Liver (tissue), 9 donors: ENCODE results near the gene IL21R. TPM values are rescaled to one million over a fixed set of nuclear protein-coding genes. Genes with fewer than 3 reads are reported as not detected.
"Not testable (repeated sequence)": the region's sequence is repeated elsewhere in the genome, so short reads cannot be mapped to it uniquely, and the experiment has no call there.

Experiments used
- DNase-seq: peaks from one replicate; pipeline ENCODE4 v3.0.0-alpha.2; 2017; ENCODE audit warnings: low spot score
- H3K27ac ChIP-seq, 2 donors: one replicate each; pipeline ENCODE4 v1.7.0; 2013; ENCODE audit warnings: inconsistent platforms in 2 of 2, low read length in 2 of 2, control low read depth in 1 of 2, low read depth in 1 of 2, mild to moderate bottlenecking in 1 of 2
- H3K27me3 ChIP-seq, 4 donors: one replicate each; pipeline versions ENCODE4 v1.6.1 to v1.7.0; 2013; ENCODE audit warnings: low read length in 3 of 4, inconsistent platforms in 1 of 4, mild to moderate bottlenecking in 1 of 4, moderate library complexity in 1 of 4; ENCODE audit not compliant: control insufficient read depth in 4 of 4, insufficient read depth in 4 of 4
- H3K36me3 ChIP-seq, 4 donors: one replicate each; pipeline versions ENCODE4 v1.6.1 to v1.7.0; 2013; ENCODE audit warnings: low read length in 3 of 4, mild to moderate bottlenecking in 3 of 4, low read depth in 1 of 4, moderate library complexity in 1 of 4; ENCODE audit not compliant: control insufficient read depth in 4 of 4, insufficient read depth in 3 of 4
- H3K4me1 ChIP-seq, 4 donors: one replicate each; pipeline versions ENCODE4 v1.6.1 to v1.7.0; 2013; ENCODE audit warnings: low read length in 3 of 4, mild to moderate bottlenecking in 3 of 4, moderate library complexity in 1 of 4; ENCODE audit not compliant: control insufficient read depth in 4 of 4, insufficient read depth in 4 of 4
- H3K4me3 ChIP-seq, 3 donors: one replicate each; pipeline versions ENCODE4 v1.6.1 to v1.7.0; 2013; ENCODE audit warnings: low read length in 3 of 3, control low read depth in 1 of 3, low read depth in 1 of 3, mild to moderate bottlenecking in 1 of 3
- H3K9ac ChIP-seq, 2 donors: one replicate each; pipeline ENCODE4 v1.7.0; 2013; ENCODE audit warnings: low read length in 2 of 2, mild to moderate bottlenecking in 2 of 2, moderate library complexity in 2 of 2, control low read depth in 1 of 2, low read depth in 1 of 2
- H3K9me3 ChIP-seq, 4 donors: one replicate each; pipeline versions ENCODE4 v1.6.1 to v1.7.0; 2013; ENCODE audit warnings: low read length in 3 of 4; ENCODE audit not compliant: control insufficient read depth in 4 of 4
- EGR1 ChIP-seq, 2 donors: IDR thresholded peaks; 2 replicates each; pipeline ENCODE4 v1.6.1; 2016 to 2018; ENCODE audit warnings: antibody characterized with exemption in 2 of 2, low read depth in 2 of 2
- FOXA1 ChIP-seq: IDR thresholded peaks from 2 replicates; pipeline ENCODE4 v1.6.1; 2016; ENCODE audit warnings: antibody characterized with exemption
- FOXA2 ChIP-seq: IDR thresholded peaks from 2 replicates; pipeline ENCODE4 v1.6.1; 2016; ENCODE audit warnings: antibody characterized with exemption
- GABPA ChIP-seq, 2 donors: IDR thresholded peaks in 1 of 2; conservative IDR thresholded peaks in 1 of 2; 2 replicates each; pipeline ENCODE4 v1.6.1; 2016; ENCODE audit warnings: antibody characterized with exemption in 2 of 2, mild to moderate bottlenecking in 1 of 2, moderate library complexity in 1 of 2
- HNF4A ChIP-seq, 2 donors: conservative IDR thresholded peaks; 2 replicates each; pipeline ENCODE4 v1.6.1; 2016; ENCODE audit warnings: antibody characterized with exemption in 2 of 2, mild to moderate bottlenecking in 2 of 2
- JUND ChIP-seq, 2 donors: IDR thresholded peaks; 2 replicates each; pipeline ENCODE4 v1.6.1; 2016; ENCODE audit warnings: antibody characterized with exemption in 2 of 2
- NR2F2 ChIP-seq: IDR thresholded peaks from 2 replicates; pipeline ENCODE4 v1.6.1; 2016; ENCODE audit warnings: antibody characterized with exemption
- RAD21 ChIP-seq, 2 donors: IDR thresholded peaks; 2 replicates each; pipeline ENCODE4 v1.6.1; 2016; ENCODE audit warnings: antibody characterized with exemption in 2 of 2, mild to moderate bottlenecking in 2 of 2
- RXRA ChIP-seq, 2 donors: IDR thresholded peaks; 2 replicates each; pipeline ENCODE4 v1.6.1; 2017 to 2018; ENCODE audit warnings: antibody characterized with exemption in 2 of 2, mild to moderate bottlenecking in 1 of 2
- SP1 ChIP-seq: IDR thresholded peaks from 2 replicates; pipeline ENCODE4 v1.6.1; 2018; ENCODE audit warnings: antibody characterized with exemption, mild to moderate bottlenecking
- YY1 ChIP-seq: IDR thresholded peaks from 2 replicates; pipeline ENCODE4 v1.6.1; 2016; ENCODE audit warnings: antibody characterized with exemption, mild to moderate bottlenecking
- WGBS: extraction: QIAGEN DNeasy Blood & Tissue Kit; methylation state at CpG from one replicate; pipeline ENCODE4 v1.1.7; 2013; 5-methylcytosine and 5-hydroxymethylcytosine counted together
- polyA plus RNA-seq, 2 donors: library from polyadenylated mRNA; stranded (reverse) in 1 of 2; unstranded in 1 of 2; fragments of 200-250 nt in 1 of 2; fragments of >200 nt in 1 of 2; fragmentation: Nextera tagmentation in 1 of 2; extraction: Ambion mirVana in 1 of 2; gene quantifications; one replicate each; pipeline versions ENCODE4 v1.2.1 to v1.2.3, GENCODE V29; 2013 to 2015
- total RNA-seq, 2 donors: library from RNA; depleted of rRNA; stranded (reverse); fragments of >200 nt; gene quantifications; one replicate each; pipeline ENCODE4 v1.2.3, GENCODE V29; 2014
- TF ChIP-seq, protein P1 (sequence below): IDR thresholded peaks from 2 replicates; pipeline ENCODE4 v1.6.1; 2016; ENCODE audit warnings: antibody characterized with exemption
- TF ChIP-seq, protein P2 (sequence below): IDR thresholded peaks from 2 replicates; pipeline ENCODE4 v1.6.1; 2016; ENCODE audit warnings: antibody characterized with exemption, mild to moderate bottlenecking
- TF ChIP-seq, protein P3 (sequence below): fragments of 150-350 bp; IDR thresholded peaks from 2 replicates; pipeline ENCODE4 v1.5.1; 2017; ENCODE audit warnings: improper control_type of control experiment, low read depth, low read length; ENCODE audit not compliant: missing input control
- TF ChIP-seq, protein P4 (sequence below): IDR thresholded peaks from 2 replicates; pipeline ENCODE4 v1.6.1; 2016; ENCODE audit warnings: antibody characterized with exemption
- donor health status: healthy.
- donor health status: healthy.
- donor health status: healthy.
- donor health status: healthy.
- donor health status: healthy.

The IL21R gene
- total and polyA plus RNA-seq, 4 donors = 0.19 to 0.84 (median 0.39) TPM

DNA sequence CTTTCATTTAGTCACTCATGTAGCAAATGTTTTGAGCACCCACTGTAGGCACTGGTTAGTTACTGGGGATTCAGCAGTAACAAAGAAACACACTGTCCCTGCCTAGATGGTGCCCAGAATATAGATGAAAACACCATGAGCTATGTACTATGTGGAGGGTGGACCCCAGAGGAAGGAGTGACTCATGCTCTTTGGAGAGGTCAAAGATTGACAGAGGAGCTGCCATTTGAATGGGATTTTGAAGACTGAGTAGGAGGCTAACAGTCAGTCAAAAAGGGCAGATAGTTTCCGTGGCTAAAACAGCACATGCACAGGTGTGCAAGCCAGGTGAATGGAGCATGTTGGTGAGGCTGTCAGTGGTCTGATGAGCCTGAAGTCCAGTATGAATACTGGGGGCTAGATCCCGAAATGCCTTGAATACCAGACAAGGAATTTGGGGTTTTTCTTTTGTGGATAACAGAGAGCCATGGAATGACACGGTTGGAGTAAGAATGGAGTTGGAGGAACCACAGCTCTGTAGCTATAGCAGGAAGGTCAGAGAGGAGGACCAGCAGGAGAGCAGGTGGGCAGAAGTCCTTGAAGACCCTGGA lies 6.1 kb downstream of the IL21R start:
- no peak overlapping the region for H3K27ac ChIP-seq
- TF ChIP-seq, protein P1, sequence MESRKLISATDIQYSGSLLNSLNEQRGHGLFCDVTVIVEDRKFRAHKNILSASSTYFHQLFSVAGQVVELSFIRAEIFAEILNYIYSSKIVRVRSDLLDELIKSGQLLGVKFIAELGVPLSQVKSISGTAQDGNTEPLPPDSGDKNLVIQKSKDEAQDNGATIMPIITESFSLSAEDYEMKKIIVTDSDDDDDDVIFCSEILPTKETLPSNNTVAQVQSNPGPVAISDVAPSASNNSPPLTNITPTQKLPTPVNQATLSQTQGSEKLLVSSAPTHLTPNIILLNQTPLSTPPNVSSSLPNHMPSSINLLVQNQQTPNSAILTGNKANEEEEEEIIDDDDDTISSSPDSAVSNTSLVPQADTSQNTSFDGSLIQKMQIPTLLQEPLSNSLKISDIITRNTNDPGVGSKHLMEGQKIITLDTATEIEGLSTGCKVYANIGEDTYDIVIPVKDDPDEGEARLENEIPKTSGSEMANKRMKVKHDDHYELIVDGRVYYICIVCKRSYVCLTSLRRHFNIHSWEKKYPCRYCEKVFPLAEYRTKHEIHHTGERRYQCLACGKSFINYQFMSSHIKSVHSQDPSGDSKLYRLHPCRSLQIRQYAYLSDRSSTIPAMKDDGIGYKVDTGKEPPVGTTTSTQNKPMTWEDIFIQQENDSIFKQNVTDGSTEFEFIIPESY = no peak
- no peak for TF ChIP-seq RAD21 (IDR thresholded peaks at IDR 0.05)
- no peak for TF ChIP-seq FOXA2
- no peak for TF ChIP-seq HNF4A (conservative IDR thresholded peaks at IDR 0.05)
- TF ChIP-seq FOXA1 = no peak
- TF ChIP-seq NR2F2 = no peak
- TF ChIP-seq, protein P2, sequence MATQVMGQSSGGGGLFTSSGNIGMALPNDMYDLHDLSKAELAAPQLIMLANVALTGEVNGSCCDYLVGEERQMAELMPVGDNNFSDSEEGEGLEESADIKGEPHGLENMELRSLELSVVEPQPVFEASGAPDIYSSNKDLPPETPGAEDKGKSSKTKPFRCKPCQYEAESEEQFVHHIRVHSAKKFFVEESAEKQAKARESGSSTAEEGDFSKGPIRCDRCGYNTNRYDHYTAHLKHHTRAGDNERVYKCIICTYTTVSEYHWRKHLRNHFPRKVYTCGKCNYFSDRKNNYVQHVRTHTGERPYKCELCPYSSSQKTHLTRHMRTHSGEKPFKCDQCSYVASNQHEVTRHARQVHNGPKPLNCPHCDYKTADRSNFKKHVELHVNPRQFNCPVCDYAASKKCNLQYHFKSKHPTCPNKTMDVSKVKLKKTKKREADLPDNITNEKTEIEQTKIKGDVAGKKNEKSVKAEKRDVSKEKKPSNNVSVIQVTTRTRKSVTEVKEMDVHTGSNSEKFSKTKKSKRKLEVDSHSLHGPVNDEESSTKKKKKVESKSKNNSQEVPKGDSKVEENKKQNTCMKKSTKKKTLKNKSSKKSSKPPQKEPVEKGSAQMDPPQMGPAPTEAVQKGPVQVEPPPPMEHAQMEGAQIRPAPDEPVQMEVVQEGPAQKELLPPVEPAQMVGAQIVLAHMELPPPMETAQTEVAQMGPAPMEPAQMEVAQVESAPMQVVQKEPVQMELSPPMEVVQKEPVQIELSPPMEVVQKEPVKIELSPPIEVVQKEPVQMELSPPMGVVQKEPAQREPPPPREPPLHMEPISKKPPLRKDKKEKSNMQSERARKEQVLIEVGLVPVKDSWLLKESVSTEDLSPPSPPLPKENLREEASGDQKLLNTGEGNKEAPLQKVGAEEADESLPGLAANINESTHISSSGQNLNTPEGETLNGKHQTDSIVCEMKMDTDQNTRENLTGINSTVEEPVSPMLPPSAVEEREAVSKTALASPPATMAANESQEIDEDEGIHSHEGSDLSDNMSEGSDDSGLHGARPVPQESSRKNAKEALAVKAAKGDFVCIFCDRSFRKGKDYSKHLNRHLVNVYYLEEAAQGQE = no peak
- no peak for TF ChIP-seq SP1
- TF ChIP-seq, protein P3, sequence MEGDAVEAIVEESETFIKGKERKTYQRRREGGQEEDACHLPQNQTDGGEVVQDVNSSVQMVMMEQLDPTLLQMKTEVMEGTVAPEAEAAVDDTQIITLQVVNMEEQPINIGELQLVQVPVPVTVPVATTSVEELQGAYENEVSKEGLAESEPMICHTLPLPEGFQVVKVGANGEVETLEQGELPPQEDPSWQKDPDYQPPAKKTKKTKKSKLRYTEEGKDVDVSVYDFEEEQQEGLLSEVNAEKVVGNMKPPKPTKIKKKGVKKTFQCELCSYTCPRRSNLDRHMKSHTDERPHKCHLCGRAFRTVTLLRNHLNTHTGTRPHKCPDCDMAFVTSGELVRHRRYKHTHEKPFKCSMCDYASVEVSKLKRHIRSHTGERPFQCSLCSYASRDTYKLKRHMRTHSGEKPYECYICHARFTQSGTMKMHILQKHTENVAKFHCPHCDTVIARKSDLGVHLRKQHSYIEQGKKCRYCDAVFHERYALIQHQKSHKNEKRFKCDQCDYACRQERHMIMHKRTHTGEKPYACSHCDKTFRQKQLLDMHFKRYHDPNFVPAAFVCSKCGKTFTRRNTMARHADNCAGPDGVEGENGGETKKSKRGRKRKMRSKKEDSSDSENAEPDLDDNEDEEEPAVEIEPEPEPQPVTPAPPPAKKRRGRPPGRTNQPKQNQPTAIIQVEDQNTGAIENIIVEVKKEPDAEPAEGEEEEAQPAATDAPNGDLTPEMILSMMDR = no peak
- TF ChIP-seq EGR1 (IDR thresholded peaks at IDR 0.05; ENCODE audit: low read depth in 2 of 2) = no peak
- TF ChIP-seq RXRA (IDR thresholded peaks at IDR 0.05) = no peak
- TF ChIP-seq JUND (IDR thresholded peaks at IDR 0.05) = no peak
- TF ChIP-seq YY1 = no peak
- TF ChIP-seq, protein P4, sequence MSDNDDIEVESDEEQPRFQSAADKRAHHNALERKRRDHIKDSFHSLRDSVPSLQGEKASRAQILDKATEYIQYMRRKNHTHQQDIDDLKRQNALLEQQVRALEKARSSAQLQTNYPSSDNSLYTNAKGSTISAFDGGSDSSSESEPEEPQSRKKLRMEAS = no peak
- TF ChIP-seq GABPA (IDR thresholded peaks at IDR 0.05 in 1 of 2, conservative IDR thresholded peaks at IDR 0.05 in 1 of 2) = no peak
- no peak for DNase-seq
- H3K9ac ChIP-seq = no peak overlapping the region
- no peaks in the 10 kb centered on the region for H3K36me3 ChIP-seq
- no peak overlapping the region for H3K4me3 ChIP-seq
- 73% methylated on average over 3 of the region's 3 CpGs for WGBS
- peaks cover 0 to 5% (median 0%) of the 10 kb centered on the region in 4 donors for H3K9me3 ChIP-seq
- no peaks in the 10 kb centered on the region for H3K4me1 ChIP-seq
- no peaks in the 10 kb centered on the region for H3K27me3 ChIP-seq

DNA sequence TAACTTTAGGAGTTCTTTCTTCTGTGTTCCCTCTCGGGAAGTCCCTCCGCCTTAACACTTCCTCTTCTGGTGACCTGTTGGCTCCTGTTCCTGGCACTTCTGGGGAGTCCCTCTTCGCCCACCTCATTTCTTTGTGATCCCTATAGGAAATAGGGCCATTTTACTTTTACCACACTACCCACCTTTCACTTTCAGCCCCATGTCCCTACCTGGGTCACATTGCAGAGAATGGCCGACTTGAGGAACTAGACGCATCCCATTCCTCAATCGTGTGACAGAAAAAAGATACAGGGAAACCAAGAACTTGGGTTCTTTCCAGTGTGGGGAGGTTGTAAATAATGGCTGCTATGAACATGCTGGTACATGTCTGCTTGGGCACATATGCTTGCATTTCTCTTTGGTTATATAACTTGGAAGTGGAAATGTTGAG lies 6.6 kb downstream of the IL21R start:
- no peak overlapping the region for H3K9ac ChIP-seq
- WGBS = 70% methylated on average over 6 of the region's 6 CpGs
- no peak overlapping the region for H3K27ac ChIP-seq

DNA sequence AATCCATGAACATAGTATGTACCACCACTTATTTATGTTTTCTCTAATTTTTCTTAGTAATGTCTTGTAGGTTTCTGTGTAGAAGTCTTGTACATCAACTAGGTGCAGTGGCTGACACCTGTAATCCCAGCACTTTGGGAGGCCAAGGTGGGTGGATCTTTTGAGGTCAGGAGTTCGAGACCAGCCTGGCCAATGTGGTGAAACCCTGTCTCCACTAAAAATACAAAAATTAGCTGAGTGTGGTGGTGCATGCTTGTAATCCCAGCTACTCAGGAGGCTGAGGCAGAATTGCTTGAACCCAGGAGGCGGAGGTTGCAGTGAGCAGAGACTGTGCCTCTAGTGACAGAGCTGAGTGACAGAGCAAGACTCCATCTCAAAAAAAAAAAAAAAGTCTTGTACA lies 8.0 kb downstream of the IL21R start:
- 67% methylated on average over 2 of the region's 2 CpGs for WGBS
- not testable (repeated sequence) for H3K4me3 ChIP-seq, H3K9ac ChIP-seq, H3K9me3 ChIP-seq, H3K27ac ChIP-seq, H3K27me3 ChIP-seq, H3K36me3 ChIP-seq, H3K4me1 ChIP-seq, DNase-seq

More for the DNA sequence above, 6.6 kb downstream of the IL21R start:
- Histone ChIP-seq H3K4me3 (no peak overlapping the region), H3K27me3 (no peaks in the 10 kb centered on the region), H3K36me3 (no peaks in the 10 kb centered on the region), H3K4me1 (no peaks in the 10 kb centered on the region), H3K9me3 (peaks cover 0 to 8% (median 0%) of the 10 kb centered on the region in 4 donors)
- TF ChIP-seq, protein P4 = no peak
- TF ChIP-seq FOXA1 = no peak
- TF ChIP-seq, protein P1 = no peak
- no peak for DNase-seq
